Gastrocnemius medialis (tissue), 4 donors: ENCODE data around the gene IQCC.

Experiments
- POLR2A ChIP-seq, 2 donors: fragments of 450-650 bp; IDR thresholded peaks; one replicate each; pipeline ENCODE4 v1.6.1; 2017; ENCODE audit warnings: antibody characterized with exemption in 2 of 2, mild to moderate bottlenecking in 2 of 2, moderate library complexity in 2 of 2
- TF ChIP-seq, protein P1 (sequence below), 5 experiments: fragments of 450-650 bp in 3 of 5; fragments of 200-600 bp in 2 of 5; sonication (generic) in 2 of 5; IDR thresholded peaks in 4 of 5; conservative IDR thresholded peaks in 1 of 5; 1 replicate in 4 of 5; 2 replicates in 1 of 5; pipeline ENCODE4 v1.5.1; 2016 to 2019; ENCODE audit warnings: antibody characterized with exemption in 5 of 5, mild to moderate bottlenecking in 3 of 5, moderate library complexity in 3 of 5

DNA sequence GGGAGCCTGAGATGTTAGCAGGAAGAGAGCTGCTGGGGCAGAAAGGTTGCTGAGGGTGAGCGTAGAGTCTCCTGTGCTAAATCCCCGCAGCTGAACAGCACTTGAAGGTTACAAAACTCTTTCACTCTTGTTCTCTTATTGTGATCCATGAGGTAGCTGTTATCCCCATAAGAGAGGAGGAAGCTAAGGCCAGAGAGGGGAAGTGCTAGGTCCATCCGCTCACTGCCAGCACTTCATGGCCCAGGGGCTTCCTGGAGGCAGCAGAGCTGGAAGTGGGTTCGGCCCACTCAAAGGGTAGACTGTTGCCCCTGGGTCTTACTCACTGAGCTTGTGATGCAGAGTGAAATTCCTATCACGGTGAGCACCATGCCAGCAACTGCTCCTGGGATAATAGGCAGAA lies 11.1 kb downstream of the IQCC start:
- no peak for TF ChIP-seq POLR2A (IDR thresholded peaks at IDR 0.05)
- TF ChIP-seq, protein P1, sequence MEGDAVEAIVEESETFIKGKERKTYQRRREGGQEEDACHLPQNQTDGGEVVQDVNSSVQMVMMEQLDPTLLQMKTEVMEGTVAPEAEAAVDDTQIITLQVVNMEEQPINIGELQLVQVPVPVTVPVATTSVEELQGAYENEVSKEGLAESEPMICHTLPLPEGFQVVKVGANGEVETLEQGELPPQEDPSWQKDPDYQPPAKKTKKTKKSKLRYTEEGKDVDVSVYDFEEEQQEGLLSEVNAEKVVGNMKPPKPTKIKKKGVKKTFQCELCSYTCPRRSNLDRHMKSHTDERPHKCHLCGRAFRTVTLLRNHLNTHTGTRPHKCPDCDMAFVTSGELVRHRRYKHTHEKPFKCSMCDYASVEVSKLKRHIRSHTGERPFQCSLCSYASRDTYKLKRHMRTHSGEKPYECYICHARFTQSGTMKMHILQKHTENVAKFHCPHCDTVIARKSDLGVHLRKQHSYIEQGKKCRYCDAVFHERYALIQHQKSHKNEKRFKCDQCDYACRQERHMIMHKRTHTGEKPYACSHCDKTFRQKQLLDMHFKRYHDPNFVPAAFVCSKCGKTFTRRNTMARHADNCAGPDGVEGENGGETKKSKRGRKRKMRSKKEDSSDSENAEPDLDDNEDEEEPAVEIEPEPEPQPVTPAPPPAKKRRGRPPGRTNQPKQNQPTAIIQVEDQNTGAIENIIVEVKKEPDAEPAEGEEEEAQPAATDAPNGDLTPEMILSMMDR (IDR thresholded peaks at IDR 0.05 in 4 of 5, conservative IDR thresholded peaks at IDR 0.05 in 1 of 5), result no peak
